Kidney tubule cell (primary cell): ENCODE data around the gene SLX4IP.
"Not testable (repeated sequence)": the region's sequence is repeated elsewhere in the genome, so short reads cannot be mapped to it uniquely, and the experiment has no call there.

Experiments used
- DNase-seq: peaks from one replicate; pipeline ENCODE4 v3.0.0-alpha.2; 2018; ENCODE audit warnings: low spot score

SLX4IP gene

DNA sequence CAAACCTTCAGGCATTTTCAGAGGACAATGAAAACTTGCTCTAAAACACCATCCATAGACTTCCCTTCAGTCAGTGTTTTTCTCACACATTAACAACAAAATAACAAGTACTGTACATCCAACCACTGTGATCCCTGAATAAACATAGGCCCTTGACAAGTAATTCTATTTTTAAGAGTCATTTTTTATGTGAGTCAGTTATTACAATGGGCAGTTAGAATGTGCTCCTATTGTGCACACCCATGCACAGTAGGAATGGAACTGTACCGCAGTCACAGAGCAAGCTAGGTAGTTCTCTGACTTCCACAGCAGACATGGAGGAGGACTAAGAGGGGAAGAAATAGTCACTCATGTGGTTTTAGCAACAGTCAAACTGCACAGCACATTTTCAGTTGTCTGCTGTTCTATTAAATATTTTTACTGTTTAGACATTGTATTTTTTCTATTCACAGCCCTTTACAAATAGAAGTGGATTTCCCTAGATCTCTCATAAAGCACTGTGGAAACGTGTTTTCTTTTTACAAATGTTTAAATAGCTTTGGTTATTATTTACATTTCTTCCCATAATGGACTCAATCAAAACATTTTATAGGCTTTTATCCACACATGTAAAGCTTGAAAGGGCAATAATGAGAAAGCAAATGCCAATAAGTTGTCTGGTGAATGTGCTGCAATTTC is 138.3 kb downstream of the SLX4IP start:
- DNase-seq = no peak

DNA sequence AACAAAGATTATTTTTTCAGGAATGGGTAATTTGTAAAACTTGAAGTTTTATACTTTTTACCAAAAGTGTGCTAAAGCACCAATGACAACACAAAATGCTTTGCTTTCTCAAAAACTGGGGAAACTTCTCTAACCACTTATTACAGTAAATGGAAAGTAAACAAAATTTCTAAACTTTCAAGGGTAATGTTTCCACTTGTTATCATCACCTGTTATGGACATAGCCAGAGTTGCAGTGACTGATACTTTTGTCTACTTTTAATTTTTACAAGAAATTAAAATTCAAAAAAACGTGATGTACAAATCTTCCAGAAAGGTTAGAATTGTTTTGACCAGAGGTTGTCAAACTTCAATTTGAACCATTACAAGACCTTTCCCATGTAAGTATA is 138.8 kb downstream of the SLX4IP start:
- DNase-seq = no peak

DNA sequence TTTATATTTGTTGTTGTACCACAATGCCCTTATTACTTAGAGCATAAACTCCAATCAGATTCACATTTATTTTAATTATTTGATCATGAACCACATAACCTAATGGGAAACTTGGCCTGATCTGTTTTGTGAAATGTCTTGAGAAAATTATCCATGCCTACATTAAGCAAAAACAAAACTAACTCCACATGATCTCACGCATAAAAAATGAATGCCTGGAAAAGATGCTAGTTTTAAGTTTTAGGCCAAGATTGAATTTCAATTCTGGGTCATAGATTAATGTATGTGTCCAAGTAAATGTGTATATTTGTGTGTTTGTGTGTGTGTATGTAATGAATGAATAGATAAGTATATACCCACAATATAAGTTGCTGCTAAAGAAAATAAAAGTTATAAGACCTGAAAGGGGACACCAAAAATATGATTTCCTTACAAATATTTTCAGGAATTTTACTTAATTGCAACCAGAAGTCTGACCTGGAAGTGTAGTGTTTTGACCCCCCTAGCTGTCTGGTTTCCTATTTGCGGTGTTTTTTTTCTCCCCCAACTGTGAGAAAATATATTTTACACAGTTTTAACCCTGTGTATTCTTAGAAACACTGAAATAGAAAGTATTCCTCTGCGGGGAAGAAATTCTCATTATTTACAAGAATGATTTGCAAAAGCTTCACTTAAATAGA is 141.4 kb downstream of the SLX4IP start:
- no peak for DNase-seq

DNA sequence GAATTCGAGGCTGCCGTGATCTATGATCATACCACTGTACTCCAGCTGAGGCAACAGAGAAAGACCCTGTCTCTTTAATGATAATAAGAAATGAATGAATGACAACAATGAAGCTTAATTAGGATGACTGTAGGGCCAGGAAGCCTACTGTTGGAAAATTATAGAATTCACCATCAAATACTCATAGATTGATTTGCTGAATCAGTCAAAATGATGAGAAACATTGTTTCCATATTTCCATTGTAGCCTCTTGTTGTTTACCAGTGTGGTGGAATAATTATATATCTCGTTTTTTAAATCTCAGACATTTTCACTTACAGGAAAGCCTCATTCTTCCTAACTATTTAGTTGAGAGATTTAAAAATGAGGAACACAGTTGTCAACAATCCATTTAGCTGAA is 142.5 kb downstream of the SLX4IP start:
- no peak for DNase-seq

DNA sequence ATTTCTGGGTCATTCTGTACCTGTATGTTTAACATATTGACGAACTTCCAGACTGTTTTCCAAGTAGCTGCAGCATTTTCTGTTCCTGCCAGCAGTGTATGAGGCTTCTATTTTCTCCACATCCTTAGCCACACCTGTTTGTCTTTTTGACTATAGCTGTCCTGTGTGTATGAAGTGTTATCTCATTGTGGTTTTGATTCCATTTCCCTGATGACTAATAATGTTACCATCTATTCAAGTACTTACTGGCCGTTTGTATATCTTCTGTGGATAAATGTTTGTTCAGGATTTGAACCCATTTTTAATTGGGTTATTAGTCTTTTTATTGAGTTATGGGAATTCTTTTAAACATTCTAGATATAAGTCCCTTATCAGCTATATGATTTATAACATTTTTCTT is 143.5 kb downstream of the SLX4IP start:
- peak; percentile 79 for DNase-seq

DNA sequence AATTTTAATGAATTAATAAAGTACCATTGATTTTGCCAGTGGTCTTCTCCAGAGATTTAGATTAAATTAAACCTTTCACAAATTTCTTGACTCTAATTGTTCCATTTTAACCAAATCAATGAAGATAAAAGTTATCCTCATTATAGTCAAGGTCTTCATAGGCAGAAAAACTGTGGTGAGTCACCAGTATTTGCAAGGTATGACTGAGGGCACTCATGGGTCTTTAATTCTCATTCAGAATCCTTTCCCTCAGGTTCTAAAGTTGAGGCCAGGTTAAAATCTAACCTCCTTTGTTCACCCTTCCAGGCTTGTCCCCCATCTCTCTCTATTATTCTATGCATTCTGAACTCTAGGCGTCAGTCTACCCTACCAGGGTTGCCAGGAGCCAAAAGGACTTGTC is 144.8 kb downstream of the SLX4IP start:
- DNase-seq = peak; percentile 37

DNA sequence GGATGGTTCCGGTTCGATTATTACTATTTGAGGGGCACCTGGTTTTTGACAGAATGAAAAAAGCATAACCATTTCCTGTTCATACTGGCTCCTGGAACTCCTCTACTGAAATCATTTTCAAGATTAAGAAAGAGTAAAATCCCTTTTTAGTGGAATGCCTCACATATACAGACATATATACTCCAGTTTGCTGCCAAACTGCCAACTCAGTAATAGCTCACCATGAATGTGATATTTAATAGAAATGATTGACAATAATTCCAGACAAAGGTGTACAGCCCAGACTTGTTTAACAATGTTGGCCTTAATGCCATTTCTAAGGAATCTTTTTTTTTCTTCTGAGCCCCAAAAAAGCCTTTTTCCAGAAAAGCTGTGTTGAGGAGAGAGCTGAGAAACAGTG is 145.6 kb downstream of the SLX4IP start:
- DNase-seq = no peak

DNA sequence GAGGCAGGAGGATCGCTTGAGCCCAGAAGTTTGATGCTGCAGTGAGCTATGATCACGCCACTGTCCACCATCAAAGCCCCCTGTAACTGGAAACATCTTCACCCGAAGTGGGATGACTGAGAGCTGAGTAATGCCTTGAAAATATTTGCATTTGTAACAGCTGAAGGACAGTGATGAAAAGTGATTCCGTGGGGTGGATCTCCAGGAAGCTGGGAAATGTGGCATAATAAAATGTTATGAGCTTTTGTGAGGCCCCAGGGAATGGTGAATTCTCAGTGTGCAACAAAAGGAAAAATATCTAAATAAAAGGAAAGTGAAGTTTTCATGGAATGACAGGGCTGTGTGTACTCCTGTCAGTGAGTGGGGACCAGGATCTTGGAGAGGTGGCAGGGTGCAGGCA is 146.7 kb downstream of the SLX4IP start:
- peak; percentile 29 for DNase-seq

DNA sequence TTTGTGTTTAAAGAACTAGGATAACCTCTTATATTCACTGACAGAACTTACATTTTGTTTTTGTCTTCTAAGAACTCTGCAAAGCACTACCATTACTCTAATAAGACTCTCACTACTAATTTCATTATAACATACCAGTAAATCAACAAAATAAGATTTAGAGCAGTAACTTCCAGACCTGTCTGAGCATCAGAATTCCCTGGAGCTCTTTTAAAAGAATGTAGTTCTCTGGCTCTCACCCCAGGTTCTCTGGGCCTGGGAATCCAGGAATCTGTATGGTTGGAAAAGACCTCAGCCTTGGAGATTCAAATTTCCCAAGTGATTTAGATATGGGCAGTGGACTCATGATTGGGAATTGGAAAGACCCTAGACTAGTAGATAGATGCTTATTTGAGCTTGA is 149.3 kb downstream of the SLX4IP start:
- DNase-seq = no peak

DNA sequence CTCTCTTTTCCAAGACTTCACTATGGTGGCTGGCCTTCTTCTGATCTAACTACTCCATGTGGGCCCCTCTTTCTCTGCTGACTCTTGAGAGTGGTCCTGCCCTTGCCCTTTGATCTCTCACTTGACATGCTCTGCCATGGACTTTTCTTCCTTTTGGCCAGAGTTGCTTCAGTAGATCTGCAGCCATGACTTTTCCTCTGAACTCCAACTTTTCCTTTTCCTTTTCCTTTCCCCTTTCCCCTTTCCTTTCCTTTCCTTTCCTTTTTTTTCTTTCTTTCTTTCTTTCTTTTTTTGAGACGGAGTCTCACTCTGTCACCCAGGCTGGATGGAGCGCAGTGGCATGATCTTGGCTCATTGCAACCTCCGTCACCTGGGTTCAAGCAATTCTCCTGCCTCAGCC is 150.2 kb downstream of the SLX4IP start:
- no peak for DNase-seq

DNA sequence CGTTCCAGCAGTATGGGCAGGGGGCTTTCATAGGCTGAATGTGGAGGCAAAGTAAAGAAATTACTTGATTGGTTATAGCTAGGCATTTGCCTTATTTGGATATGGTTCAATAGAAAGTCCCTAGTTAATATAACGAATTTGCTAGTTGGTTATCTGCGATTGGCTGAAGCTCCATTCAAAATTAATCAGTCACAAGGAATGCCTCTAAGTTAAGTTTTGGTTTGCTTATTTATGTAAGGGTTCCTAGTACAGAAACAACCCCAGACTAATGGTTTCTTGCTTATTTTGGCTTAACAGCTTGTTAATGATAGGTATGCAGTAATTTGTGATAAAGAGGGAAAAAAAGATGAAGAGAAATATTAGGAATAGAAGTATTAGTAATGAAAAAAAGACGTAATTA is 151.2 kb downstream of the SLX4IP start:
- DNase-seq = no peak

DNA sequence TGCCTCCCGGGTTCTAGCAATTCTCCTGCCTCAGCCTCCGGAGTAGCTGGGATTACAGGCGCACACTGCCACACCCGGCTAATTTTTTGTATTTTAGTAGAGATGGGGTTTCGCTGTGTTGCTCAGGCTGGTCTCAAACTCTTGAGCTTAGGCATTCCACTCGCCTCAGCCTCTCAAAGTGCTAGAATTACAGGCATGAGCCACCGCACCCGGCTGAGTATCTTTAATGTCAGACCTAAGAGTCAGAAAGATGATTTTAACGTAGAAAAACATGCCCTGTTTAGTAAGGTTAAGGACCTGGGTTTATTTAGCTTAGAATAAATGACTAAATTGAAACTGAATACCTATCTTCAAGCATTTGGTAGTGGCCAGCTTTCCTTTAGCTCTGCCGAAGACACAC is 155.3 kb downstream of the SLX4IP start:
- not testable (repeated sequence) for DNase-seq

DNA sequence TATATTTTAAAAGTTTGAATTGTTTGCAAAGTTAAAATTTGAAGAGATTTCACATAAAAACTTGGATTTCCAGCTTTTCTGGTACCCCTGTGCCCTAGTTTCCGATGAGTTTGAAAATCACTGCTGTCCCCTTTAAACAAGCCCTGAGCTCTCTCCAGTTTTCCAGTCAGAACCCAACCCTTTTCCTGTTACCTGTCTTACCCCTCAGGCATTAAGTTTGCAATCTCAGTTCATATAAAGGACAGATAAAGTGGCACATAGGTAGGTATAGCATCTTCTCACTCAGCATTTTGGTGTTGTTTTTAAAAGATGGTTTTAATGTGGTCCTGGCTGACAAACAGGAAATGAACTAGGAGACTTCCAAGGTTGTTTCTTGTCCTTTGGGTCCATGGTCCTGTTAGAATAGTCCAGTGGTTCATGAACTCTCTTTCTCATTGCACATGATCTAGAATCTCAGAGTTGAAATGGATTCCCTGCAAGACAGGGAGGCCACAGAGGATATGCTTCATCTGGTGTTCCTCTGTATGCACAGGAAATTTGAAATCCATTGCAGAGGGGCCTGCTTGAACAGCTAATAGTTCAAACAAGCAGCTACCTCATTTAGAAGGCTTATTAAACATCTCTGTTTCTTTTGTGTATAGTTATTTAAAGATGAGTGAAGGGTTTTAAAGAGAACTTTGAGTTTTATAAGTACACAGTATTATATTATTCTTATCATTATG is 156.0 kb downstream of the SLX4IP start:
- DNase-seq = no peak

DNA sequence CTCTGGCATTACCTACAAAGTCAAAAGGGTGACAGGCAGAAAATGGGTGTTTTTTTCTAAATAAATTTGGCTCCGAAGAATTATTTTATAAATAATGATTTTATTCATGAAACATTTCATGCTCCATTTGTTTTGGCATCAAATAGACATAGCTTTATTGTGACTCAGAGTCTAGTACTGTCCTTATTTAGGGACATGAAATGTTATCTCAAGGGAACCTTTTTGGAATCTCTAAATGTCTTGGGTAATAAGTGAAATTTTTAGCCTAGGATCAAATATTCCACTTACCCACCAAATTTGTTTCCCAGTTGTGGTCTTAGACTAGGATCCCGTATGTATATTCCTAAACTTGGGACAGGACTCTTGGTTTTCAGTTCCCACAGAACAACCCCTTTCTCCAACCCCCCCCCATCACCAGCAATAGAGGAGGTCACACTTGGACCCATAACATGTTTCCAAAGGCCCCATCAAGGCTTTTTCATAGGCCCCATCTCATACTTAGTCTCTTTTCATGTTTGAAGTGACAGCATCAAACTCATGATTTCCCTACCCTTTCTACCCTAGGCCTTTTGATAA is 156.9 kb downstream of the SLX4IP start:
- DNase-seq = peak; percentile 41

DNA sequence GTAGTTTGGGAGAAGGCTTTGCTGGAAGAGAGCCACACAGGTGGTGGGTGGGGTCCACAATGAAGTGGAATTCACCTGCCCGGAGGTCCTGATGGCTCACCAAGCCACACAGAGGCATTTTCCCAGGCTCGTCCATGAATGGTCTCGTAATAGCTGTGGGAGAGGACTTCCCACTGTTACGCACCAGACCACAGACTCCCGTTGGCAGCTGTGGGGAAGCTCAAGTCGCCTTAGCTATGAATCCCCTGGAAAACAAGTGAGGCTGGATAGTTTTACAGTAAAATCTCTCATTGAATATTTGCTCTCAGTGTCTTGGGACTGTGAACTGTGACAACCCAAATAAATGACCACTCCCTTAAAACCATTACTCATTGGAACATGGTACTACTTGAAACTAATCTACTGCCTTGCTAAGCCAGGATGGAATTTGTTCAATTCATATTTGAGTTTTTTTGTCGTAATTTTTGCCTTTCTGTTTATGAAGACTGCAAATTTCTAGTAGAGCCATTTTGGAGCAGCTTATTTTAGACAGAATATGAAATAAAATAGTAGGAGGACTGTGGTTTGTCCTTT is 159.3 kb downstream of the SLX4IP start:
- DNase-seq = no peak

DNA sequence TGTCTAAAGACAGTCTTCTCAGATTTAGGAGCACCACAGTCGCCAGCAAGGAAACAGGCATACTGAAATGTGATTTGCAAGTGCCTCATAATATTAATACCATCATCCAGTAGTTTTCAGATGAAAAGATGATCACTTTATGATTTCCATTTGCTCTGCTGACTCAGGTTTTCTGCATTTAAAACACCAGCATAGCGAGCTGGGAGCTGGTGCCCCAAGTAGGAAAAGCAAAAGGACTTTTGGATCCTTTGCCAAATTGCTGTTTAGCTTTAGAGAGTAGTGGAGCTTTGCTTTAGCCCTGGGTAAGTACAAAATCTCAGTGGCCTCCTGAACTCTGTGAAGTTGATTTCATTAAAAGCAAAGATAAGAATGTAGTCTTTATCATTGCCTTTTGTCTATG is 160.2 kb downstream of the SLX4IP start:
- DNase-seq = no peak

DNA sequence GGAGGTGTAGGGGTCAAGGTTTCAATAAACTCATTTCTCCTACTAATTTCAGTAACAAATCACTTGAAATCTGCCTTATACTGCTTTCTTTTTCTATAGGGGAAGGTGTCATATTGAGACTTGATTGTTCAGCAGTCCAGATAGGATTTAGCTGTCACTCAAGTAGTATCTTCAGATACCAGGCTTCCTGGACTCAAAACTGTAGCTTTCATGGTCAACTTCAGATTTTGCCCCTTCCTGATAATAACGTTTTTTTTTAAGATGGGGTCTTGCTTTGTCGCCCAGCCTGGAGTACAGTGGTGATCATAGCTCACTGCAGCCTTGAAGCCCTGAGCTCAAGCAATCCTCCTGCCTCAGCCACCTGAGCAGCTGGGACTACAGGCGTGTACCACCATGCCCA is 160.9 kb downstream of the SLX4IP start:
- no peak for DNase-seq

DNA sequence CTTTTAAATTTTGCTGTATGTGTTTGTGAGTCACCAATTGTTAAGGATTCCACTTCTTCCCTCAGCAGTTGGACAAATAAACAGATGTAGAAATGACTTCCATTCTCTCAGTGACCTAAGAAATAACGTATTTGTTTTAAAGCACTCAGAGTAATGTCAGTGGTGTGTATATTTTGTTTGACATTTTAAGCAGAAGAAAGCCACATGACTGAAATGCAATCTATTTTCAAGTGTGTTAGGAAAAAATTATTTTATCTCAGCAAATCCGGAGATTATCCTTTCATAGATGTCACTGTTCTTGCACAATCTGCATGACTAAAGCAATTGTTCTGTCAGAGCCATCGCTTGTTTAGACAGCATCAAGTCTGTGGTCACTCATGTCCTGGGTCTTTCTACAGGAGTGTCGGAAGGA is 161.6 kb downstream of the SLX4IP start:
- DNase-seq = no peak

DNA sequence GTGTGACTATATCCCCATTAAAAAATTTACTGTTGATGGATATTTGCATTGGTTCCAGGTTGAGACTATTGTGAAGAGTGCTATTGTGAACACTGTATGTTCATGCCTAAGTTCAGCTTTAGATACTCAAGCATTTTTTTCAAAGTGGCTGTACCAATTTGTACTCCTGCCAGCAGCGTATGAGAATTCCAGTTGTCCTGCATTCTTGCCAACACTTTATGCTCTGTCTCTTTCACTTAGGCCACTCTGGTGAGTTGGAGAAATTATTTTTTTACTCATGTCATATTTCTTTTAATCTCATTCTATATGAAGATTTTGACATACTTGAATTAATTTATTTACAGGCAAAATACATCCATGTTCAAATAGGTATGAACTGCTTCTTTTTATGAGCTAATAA is 162.5 kb downstream of the SLX4IP start:
- no peak for DNase-seq

DNA sequence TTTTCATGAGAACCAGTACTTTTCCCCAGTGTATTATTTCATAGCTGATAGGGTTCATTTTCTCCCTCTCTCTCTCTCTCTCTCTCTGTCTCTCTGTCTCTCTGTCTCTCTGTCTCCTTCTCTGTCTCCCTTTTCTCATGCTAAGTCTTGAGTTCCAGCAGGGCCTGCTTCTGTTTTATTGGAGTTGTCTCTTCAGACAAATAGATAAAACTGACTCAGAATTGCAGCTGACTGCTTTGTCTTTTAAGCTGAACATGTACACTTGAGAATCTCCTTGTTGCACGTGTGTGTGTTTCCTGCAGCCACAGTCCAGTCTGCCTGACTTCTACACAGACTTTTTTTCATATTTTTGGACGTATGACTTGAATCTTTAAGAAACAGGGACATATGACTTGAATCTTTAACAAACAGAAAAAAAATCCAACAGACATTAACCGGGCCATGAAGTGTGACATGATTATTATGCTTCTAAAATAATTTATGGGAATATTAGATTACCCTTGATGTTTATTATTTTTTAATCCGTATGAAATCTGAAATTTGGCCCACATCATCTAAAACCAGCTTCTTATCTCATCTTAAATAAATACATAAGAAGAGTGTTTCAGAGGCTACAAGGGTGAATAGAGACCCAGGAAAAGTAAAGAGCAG is 167.2 kb downstream of the SLX4IP start:
- DNase-seq = no peak

DNA sequence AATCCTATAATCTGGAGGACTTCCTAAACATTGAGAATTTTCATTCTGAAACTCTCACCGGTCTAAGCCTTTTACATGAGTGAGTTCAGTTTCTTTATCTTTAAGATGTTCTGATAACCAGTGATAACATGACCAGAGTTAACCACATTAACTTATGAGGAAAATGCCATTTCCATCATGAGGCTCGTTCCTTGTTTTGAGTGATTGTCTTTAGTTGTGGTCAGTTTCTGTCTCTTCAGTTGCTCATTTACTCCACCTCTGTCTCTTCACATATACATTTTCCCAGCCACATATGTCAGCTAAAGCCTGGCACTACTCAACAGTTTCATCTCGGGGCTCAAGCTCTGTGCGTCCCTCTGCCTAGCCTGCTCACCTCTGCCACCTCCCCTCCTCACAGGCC is 168.3 kb downstream of the SLX4IP start:
- no peak for DNase-seq
